HCT116 (cell line): Measurements from ENCODE around the gene CFAP58.

Experiments used
- CTCF ChIP-seq, 3 experiments: fragments of 200-600 bp in 1 of 3; sonication (generic) in 1 of 3; IDR thresholded peaks in 2 of 3; conservative IDR thresholded peaks in 1 of 3; 2 replicates each; pipeline ENCODE4 v1.5.1; 2012 to 2017; ENCODE audit warnings: low read depth in 2 of 3, low read length in 2 of 3, antibody characterized with exemption in 1 of 3, borderline replicate concordance in 1 of 3, control low read depth in 1 of 3, mild to moderate bottlenecking in 1 of 3, mixed read lengths in 1 of 3, mixed run types in 1 of 3, moderate library complexity in 1 of 3; ENCODE audit not compliant: insufficient read depth in 1 of 3
- EZH2phosphoT487 ChIP-seq: fragments of 200-600 bp; IDR thresholded peaks from 2 replicates; pipeline ENCODE4 v1.6.1; 2018; ENCODE audit warnings: antibody characterized with exemption, borderline replicate concordance

- TF ChIP-seq CTCF (IDR thresholded peaks at IDR 0.05 in 2 of 3, conservative IDR thresholded peaks at IDR 0.05 in 1 of 3; ENCODE audit: borderline replicate concordance in 1 of 3, insufficient read depth in 1 of 3, low read depth in 2 of 3, low read length in 2 of 3) = no peak
- TF ChIP-seq EZH2phosphoT487 = no peak
These were observed 74.4 kb downstream of the CFAP58 start for GRCh38 chr10:104427989-104428388.
